ENCODE data around the gene BLCAP. TPM values are rescaled to one million over a fixed set of nuclear protein-coding genes. Genes with fewer than 3 reads are reported as not detected.
"Not testable (repeated sequence)": the region's sequence is repeated elsewhere in the genome, so short reads cannot be mapped to it uniquely, and the experiment has no call there.

BLCAP gene
- total RNA-seq, 1 donor, result 35.9 TPM

DNA sequence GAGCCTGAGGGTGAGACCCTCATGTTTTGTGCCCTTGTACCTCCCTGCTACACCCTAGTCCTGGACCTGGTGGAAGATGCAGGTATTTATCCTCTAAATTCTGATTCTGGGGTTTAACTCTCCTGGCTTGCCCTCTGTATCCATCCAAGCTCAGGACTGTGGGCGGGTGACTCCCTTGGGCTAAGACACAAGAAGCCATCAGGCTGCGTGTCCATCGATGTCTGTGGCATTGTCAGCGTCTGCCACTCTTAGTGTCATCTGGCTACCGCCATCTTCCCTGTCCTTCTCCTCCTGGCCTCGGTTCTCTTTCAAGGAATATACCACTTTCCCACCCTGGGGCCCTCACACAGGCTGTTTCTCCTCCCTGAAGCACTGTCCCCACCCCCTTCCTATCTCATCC, 28.9 kb upstream of the BLCAP start:
- no peak overlapping the region for H3K4me3 ChIP-seq (ENCODE audit: low read depth, low read length)
- DNase-seq (ENCODE audit: low read depth), result no peak
- TF ChIP-seq, protein P1, sequence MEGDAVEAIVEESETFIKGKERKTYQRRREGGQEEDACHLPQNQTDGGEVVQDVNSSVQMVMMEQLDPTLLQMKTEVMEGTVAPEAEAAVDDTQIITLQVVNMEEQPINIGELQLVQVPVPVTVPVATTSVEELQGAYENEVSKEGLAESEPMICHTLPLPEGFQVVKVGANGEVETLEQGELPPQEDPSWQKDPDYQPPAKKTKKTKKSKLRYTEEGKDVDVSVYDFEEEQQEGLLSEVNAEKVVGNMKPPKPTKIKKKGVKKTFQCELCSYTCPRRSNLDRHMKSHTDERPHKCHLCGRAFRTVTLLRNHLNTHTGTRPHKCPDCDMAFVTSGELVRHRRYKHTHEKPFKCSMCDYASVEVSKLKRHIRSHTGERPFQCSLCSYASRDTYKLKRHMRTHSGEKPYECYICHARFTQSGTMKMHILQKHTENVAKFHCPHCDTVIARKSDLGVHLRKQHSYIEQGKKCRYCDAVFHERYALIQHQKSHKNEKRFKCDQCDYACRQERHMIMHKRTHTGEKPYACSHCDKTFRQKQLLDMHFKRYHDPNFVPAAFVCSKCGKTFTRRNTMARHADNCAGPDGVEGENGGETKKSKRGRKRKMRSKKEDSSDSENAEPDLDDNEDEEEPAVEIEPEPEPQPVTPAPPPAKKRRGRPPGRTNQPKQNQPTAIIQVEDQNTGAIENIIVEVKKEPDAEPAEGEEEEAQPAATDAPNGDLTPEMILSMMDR (IDR thresholded peaks at IDR 0.05; ENCODE audit: insufficient read depth, low read length), result no peak

DNA sequence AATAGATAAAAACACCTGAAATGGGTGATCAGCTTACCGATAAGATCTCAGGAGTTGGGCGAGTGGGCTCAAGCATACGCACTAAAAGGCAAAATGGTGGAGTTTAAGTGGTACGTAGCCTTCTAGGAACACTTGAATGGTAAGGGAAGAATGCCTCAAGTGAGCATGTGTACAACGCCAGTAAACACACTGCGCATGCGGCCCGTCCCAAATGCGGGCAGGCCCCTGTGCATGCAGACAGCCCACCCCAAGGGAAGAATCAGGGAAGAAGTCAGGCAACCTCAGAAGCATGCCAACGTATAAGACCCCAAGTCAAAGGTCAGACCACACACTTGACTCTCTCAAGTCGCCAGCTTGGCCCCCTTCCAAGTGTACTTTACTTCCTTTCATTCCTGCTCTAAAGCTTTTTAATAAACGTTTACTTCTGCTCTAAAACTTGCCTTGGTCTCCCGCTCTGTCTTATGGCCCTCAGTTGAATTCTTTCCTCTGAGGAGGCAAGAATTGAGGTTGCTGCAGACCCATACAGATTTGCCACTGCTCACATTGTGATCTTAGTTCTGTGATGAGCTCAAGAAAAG, 27.1 kb upstream of the BLCAP start:
- not testable (repeated sequence) for H3K4me3 ChIP-seq (ENCODE audit: low read depth, low read length); DNase-seq (ENCODE audit: low read depth)

DNA sequence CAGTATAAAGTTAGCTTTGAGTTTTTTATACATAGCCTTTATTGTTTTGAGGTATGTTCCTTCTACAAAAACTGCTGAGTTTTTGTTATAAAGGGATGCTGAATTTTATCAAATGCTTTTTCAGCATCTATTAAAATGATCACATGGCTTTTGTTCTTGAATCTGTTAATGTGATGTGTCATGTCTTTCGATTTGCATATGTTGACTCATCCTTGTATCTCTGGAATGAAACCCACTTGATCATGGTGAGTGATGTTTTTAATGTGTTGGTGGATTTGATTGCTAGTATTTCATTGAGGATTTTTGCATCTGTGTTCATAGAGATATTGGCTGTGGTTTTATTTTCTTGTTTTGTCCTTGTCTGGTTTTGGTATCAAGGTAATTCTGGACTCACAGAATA, 24.7 kb upstream of the BLCAP start:
- no peak for DNase-seq (ENCODE audit: low read depth)
- no peak overlapping the region for H3K4me3 ChIP-seq (ENCODE audit: low read depth, low read length)
- TF ChIP-seq, protein P1 (IDR thresholded peaks at IDR 0.05; ENCODE audit: insufficient read depth, low read length), result no peak

DNA sequence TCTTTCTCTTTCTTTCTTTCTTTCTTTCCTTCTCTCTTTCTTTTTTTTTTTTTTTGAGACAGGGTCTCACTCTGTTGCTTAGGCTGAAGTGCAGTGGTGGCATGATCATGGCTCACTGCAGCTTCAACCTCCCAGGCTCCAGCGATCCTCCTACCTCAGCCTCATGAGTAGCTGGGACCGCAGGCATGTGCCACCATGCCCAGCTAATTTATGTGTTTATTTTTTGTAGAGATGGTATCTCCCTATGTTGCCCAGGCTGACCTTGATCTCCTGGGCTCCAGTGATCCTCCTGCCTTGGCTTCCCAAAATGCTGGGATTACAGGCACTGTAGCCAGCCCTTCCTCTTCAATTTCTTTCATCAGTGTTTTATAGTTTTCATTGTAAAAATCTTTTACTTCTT, 24.0 kb upstream of the BLCAP start:
- not testable (repeated sequence) for H3K4me3 ChIP-seq (ENCODE audit: low read depth, low read length); DNase-seq (ENCODE audit: low read depth)

DNA sequence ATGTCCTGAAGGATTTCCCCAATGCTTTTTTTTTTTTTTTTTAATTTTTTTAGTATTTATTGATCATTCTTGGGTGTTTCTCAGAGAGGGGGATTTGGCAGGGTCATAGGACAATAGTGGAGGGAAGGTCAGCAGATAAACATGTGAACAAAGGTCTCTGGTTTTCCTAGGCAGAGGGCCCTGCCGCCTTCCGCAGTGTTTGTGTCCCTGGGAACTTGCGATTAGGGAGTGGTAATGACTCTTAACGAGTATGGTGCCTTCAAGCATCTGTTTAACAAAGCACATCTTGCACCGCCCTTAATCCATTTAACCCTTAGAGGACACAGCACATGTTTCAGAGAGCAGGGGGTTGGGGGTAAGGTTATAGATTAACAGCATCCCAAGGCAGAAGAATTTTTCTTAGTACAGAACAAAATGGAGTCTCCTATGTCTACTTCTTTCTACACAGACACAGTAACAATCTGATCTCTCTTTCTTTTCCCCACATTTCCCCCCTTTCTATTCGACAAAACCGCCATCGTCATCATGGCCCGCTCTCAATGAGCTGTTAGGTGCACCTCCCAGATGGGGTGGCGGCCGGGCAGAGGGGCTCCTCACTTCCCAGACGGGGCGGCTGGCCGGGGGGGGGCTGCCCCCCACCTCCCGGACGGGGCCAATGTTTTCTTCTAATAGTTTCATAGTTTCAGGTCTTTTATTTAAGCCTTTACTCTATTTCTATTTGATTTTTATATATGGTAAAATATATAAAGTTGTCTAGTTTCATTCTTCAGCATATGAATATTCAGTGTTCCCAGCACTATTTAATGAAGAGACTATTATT, 22.6 kb upstream of the BLCAP start:
- not testable (repeated sequence) for DNase-seq (ENCODE audit: low read depth); H3K4me3 ChIP-seq (ENCODE audit: low read depth, low read length)

DNA sequence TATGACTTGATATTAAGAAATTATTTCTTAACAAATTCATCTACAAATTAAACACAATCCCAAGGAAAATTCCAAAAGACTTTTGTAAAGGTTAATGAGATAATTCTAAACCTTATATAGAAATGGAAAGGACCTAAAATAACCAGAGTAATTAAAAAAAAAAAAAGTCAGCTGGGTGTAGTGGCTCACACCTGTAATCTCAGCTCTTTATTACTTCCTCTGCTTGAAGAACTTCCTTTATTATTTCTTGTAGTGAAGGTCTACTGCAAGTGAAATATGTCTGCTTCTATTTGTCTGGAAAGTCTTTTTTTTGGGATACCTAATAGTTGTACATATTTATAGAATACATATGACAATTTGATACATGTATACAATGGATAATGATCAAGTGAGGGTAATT, 20.2 kb upstream of the BLCAP start:
- TF ChIP-seq, protein P1 (IDR thresholded peaks at IDR 0.05; ENCODE audit: insufficient read depth, low read length), result no peak
- DNase-seq (ENCODE audit: low read depth), result no peak
- no peak overlapping the region for H3K4me3 ChIP-seq (ENCODE audit: low read depth, low read length)

DNA sequence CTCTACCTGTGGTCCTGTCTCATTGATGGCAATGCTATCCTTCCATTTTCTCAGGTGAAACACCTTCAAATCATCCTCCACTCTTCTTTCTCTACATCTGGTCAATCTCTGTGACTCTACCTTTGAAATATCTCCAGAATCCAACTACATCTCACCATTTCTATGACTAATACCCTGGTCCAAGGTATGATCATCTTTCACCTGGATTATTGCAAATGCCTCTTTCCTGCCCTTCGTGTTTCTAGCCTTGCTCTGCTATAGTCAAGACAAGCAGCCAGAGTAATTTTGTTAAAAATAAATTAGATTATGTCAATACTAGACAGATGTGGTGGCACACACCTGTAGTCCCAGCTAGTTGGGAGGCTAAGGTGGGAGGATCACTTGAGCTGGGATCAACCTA, 17.8 kb upstream of the BLCAP start:
- TF ChIP-seq, protein P1 (IDR thresholded peaks at IDR 0.05; ENCODE audit: insufficient read depth, low read length), result no peak
- no peak for DNase-seq (ENCODE audit: low read depth)

DNA sequence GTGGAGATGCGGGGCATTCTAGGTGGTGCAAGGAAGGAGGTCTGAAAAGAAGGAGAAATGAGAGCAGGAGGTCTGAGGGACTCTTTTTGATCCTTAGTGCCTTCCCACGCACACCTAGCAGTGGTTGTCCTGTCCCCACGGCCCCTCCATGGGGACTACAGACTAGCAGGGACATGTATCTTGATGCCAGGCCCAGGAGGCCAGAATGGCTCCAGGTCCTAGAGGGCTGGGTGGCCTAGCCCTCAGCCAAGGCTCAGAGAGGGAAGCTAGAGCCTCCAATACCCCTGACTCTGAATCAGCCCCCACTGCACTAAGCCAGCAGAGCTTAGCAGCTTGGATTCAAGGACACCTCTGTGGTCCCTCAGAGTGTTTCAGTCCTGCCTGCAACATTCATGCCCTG, 16.7 kb upstream of the BLCAP start:
- TF ChIP-seq, protein P1 (IDR thresholded peaks at IDR 0.05; ENCODE audit: insufficient read depth, low read length), result no peak
- H3K4me3 ChIP-seq (ENCODE audit: low read depth, low read length), result no peak overlapping the region
- DNase-seq (ENCODE audit: low read depth), result no peak

More for the DNA sequence above, 17.8 kb upstream of the BLCAP start:
- H3K4me3 ChIP-seq (ENCODE audit: low read depth, low read length), result no peak overlapping the region
